ENCODE results near the gene EDNRA. TPM values are rescaled to one million over a fixed set of nuclear protein-coding genes. Genes with fewer than 3 reads are reported as not detected.

Gene EDNRA
- total RNA-seq, 1 experiment from 2014 or later: not detected

DNA sequence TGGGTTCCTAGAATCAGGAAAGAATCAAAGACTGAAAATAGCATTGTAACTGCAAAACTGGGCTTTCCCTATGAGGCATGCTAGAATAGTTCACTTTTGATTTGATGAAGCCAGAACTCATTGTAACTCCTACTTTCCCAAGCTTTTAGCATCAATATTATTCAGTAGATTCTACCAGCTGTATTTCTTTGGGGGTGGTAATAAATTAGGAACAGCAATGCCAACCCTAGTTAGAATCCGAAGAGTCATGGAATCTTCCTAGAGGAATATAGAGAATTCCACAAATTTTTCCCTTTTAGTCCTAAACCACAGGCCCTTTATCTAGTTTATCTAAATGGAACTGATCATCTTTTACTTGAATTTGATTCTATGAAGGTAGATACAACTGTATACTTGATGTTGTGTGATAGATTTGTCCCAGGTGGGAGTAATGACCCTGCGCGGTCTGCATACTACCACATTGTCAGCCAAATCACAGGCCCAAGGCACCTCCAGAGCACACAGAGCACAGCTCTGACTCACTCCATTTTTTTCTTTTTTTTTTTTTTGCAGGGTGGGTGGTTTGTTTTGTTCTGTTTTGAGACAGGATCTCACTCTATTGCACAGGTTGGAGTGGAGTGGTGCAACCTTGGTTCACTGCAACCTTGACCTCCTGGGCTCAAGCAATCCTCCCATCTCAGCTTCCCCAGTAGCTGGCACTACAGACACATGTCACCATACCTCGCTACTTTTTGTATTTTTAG lies 66.6 kb downstream of the EDNRA start:
- DNase-seq: no peak
- Histone ChIP-seq H3K4me2 (no peak overlapping the region), H3K4me3 (no peak overlapping the region), H3F3A (ENCODE audit: insufficient read depth, low read depth) (no peaks in the 10 kb centered on the region), H3K79me2 (ENCODE audit: low read depth) (no peaks in the 10 kb centered on the region), H3K36me3 (ENCODE audit: low read depth) (no peaks in the 10 kb centered on the region), H3K9me2 (ENCODE audit: insufficient read depth) (no peaks in the 10 kb centered on the region), H3K27ac (no peak overlapping the region), H2AFZ (no peak overlapping the region), H3K9me3 (ENCODE audit: insufficient read depth, low read depth) (no peaks in the 10 kb centered on the region), H3K4me1 (replicated peaks; ENCODE audit: insufficient read depth) (no peaks in the 10 kb centered on the region), H3K27me3 (ENCODE audit: insufficient read depth, low read depth) (no peaks in the 10 kb centered on the region), H4K20me1 (ENCODE audit: insufficient read depth) (no peaks in the 10 kb centered on the region)
- intact Hi-C loops (cut with micrococcal nuclease; ENCODE audit: unreplicated experiment): no loop called here
- TF ChIP-seq, protein P1, sequence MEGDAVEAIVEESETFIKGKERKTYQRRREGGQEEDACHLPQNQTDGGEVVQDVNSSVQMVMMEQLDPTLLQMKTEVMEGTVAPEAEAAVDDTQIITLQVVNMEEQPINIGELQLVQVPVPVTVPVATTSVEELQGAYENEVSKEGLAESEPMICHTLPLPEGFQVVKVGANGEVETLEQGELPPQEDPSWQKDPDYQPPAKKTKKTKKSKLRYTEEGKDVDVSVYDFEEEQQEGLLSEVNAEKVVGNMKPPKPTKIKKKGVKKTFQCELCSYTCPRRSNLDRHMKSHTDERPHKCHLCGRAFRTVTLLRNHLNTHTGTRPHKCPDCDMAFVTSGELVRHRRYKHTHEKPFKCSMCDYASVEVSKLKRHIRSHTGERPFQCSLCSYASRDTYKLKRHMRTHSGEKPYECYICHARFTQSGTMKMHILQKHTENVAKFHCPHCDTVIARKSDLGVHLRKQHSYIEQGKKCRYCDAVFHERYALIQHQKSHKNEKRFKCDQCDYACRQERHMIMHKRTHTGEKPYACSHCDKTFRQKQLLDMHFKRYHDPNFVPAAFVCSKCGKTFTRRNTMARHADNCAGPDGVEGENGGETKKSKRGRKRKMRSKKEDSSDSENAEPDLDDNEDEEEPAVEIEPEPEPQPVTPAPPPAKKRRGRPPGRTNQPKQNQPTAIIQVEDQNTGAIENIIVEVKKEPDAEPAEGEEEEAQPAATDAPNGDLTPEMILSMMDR (conservative IDR thresholded peaks at IDR 0.05): no peak
- TF ChIP-seq EZH2 (IDR thresholded peaks at IDR 0.05; ENCODE audit: low read depth): no peak
- ChIA-PET POLR2A (ENCODE audit: unreplicated experiment) (interaction anchor here (0.6 kb wide), 1 partner anchor 51 kb away, joined by 5 read pairs; no protein-coding TSS in a partner anchor), CTCF (no interaction called here)
- BruUV-seq (replicated peaks): no TSS peak

DNA sequence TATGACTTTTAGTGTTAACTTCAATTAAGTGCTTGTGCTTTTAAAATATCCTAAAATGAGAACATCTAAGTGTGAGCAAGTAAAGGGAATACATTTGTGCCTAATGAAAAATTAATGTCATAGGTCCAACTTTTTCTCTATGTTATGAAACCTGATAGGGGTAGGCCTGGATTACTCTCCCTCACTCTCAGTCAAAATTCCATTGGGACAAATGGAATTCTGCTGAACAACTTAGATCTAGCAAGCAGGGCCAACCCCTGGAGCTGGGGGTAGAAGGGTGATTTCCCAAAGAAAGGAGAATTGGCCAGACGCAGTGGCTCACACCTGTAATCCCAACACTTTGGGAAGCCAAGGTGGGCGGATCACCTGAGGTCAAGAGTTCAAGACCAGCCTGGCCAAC lies 67.4 kb downstream of the EDNRA start:
- DNase-seq: no peak
- no peaks in the 10 kb centered on the region for H3K9me3 ChIP-seq (ENCODE audit: insufficient read depth, low read depth)
- no peaks in the 10 kb centered on the region for H3K79me2 ChIP-seq (ENCODE audit: low read depth)
- H3K4me2 ChIP-seq: no peak overlapping the region
- no peaks in the 10 kb centered on the region for H3K27me3 ChIP-seq (ENCODE audit: insufficient read depth, low read depth)
- intact Hi-C loops (cut with micrococcal nuclease; ENCODE audit: unreplicated experiment): no loop called here
- H2AFZ ChIP-seq: no peak overlapping the region
- H3K36me3 ChIP-seq (ENCODE audit: low read depth): no peaks in the 10 kb centered on the region
- H4K20me1 ChIP-seq (ENCODE audit: insufficient read depth): no peaks in the 10 kb centered on the region
- no peak overlapping the region for H3K27ac ChIP-seq
- ChIA-PET CTCF (no interaction called here), POLR2A (ENCODE audit: unreplicated experiment) (no interaction called here)
- no TSS peak for BruUV-seq (replicated peaks)
- H3K4me3 ChIP-seq: no peak overlapping the region
- no peak for TF ChIP-seq EZH2 (IDR thresholded peaks at IDR 0.05; ENCODE audit: low read depth)
- TF ChIP-seq, protein P1 (conservative IDR thresholded peaks at IDR 0.05): no peak
- H3K4me1 ChIP-seq (replicated peaks; ENCODE audit: insufficient read depth): no peaks in the 10 kb centered on the region
- no peaks in the 10 kb centered on the region for H3K9me2 ChIP-seq (ENCODE audit: insufficient read depth)
- H3F3A ChIP-seq (ENCODE audit: insufficient read depth, low read depth): no peaks in the 10 kb centered on the region

DNA sequence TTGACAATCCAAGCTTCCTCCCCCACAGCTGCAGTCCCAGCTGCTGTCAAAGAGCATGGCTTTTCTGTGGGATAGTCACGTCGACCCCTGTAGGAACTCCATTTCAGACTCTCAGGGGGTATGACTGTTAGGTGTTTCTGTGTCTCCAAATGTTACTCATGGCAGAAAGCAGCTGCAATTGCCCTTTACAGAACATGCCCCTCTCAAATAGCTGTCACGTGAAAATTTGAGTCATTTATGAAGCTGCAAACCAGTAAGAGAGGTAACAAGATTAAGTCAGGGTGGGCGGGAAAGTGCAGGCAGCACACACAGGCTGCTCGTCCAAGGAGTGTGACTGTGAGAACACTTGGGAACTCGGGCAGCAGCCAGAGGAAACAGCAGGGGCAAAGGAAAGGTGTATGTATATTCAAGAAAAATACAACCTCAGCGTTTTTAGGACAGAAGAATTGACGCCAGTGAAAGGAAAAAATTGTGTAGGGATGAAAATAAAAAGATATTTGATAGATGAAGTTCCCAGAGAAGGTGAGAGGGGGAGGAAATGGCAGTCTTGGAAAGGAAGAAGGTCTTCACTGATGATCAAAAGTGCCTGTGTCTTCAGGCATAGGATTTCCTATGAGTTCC lies 69.8 kb downstream of the EDNRA start:
- no TSS peak for BruUV-seq (replicated peaks)
- peak overlapping the region; percentile 58; the same call in 1 of the 2 replicates for H2AFZ ChIP-seq
- H3K4me2 ChIP-seq: peak overlapping the region; percentile 38; the same call in 1 of the 2 replicates
- no peak overlapping the region for H3K27ac ChIP-seq
- intact Hi-C loops (cut with micrococcal nuclease; ENCODE audit: unreplicated experiment): no loop called here
- TF ChIP-seq, protein P1 (conservative IDR thresholded peaks at IDR 0.05): no peak
- no peak for TF ChIP-seq EZH2 (IDR thresholded peaks at IDR 0.05; ENCODE audit: low read depth)
- H3K9me2 ChIP-seq (ENCODE audit: insufficient read depth): no peaks in the 10 kb centered on the region
- H3K27me3 ChIP-seq (ENCODE audit: insufficient read depth, low read depth): no peaks in the 10 kb centered on the region
- H4K20me1 ChIP-seq (ENCODE audit: insufficient read depth): no peaks in the 10 kb centered on the region
- H3K36me3 ChIP-seq (ENCODE audit: low read depth): no peaks in the 10 kb centered on the region
- no peaks in the 10 kb centered on the region for H3K4me1 ChIP-seq (replicated peaks; ENCODE audit: insufficient read depth)
- no peak overlapping the region for H3K4me3 ChIP-seq
- ChIA-PET POLR2A (ENCODE audit: unreplicated experiment) (no interaction called here), CTCF (no interaction called here)
- H3K9me3 ChIP-seq (ENCODE audit: insufficient read depth, low read depth): no peaks in the 10 kb centered on the region
- DNase-seq: no peak
- no peaks in the 10 kb centered on the region for H3F3A ChIP-seq (ENCODE audit: insufficient read depth, low read depth)
- H3K79me2 ChIP-seq (ENCODE audit: low read depth): no peaks in the 10 kb centered on the region
